NB4 (cell line): ENCODE measurements around the gene PARP12.

Experiments used
- CTCF ChIP-seq: IDR thresholded peaks from one replicate; pipeline ENCODE4 v1.5.1; 2012; ENCODE audit warnings: low read depth, low read length
- MAX ChIP-seq: IDR thresholded peaks from 2 replicates; pipeline ENCODE4 v1.6.1; 2011; ENCODE audit warnings: low read depth, low read length
- MYC ChIP-seq: IDR thresholded peaks from 2 replicates; pipeline ENCODE4 v1.6.1; 2011; ENCODE audit warnings: low read depth, low read length
- POLR2A ChIP-seq: IDR thresholded peaks from 2 replicates; pipeline ENCODE4 v1.6.1; 2011; ENCODE audit warnings: mild to moderate bottlenecking; ENCODE audit not compliant: insufficient read length; ENCODE audit errors: extremely low read depth

- TF ChIP-seq CTCF (no peak), POLR2A (no peak), MAX (no peak), MYC (no peak)
Measured at GRCh38 chr7:140019606-140020005, 43.1 kb downstream of the PARP12 start.
